ENCODE data around the gene TSPAN19.

GRCh38 chr12:85017133-85017532, 18.9 kb downstream of the TSPAN19 start:
- TF ChIP-seq YY1 (IDR thresholded peaks at IDR 0.05; ENCODE audit: insufficient read depth, insufficient read length), result no peak
- TF ChIP-seq ZNF274 (IDR thresholded peaks at IDR 0.05; ENCODE audit: low read depth, low read length), result no peak
- TF ChIP-seq SUZ12 (IDR thresholded peaks at IDR 0.05; ENCODE audit: extremely low read depth, insufficient read depth, insufficient read length), result no peak

All from NT2/D1 (cell line).